GM11168 (cell line): ENCODE results near the gene CPEB2.
"Not testable (repeated sequence)": the region's sequence is repeated elsewhere in the genome, so short reads cannot be mapped to it uniquely, and the experiment has no call there.

Experiments
- in situ Hi-C: fragments of 300-500 bp; cut with MboI; formaldehyde crosslinking; loops from one replicate; pipeline ENCODE4 v1.12.0; 2022; ENCODE audit warnings: low sequenced_read_pairs; ENCODE audit not compliant: unreplicated experiment

The CPEB2 gene

DNA sequence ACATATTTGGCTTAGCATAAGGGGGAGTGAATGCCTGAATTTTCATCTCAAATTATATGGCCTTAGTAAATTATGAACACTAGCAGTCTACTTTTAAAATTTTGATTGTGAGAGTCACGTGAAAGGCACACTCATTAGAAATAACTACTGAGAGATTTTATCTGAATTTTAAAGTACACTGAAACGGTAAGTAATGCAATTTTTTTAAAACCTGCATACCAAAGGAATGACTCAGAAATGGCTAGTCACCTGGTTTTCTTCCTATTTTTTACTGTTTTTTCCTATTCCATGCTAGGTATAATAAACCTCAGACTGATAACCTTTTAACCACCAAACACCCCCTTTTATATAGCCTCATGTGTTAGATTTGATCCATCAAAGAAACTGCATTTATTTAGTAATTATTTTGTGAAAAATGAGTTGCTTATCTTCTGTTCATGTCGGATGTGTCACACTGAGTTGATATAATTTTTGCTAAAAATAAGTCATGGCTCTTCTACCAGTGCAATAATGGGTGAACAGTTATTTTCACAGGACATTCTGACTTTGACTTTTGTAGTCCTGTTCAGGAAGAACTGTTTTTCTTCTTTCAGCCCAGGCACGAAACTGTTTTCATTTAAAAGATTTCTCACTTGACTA lies 40.4 kb downstream of the CPEB2 start:
- in situ Hi-C loops, result no loop called here

DNA sequence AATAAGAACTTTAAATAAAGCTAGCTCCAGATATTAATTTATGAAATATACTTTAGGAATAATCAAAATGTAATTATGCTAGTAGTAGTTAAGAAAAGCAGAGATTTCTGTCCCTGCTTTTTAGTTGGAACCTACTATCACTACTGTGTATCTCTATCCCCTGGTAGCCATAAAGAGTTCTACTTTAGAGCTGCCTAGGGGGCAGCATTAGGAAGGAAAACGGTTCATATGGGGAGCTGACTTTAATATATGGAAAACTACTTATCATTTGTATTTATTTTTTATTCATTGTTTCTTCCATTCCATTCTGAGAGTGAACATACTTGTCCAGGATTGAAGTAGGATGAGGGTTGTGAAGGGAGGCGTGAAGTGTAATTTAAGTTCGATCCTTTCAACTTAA lies 40.9 kb downstream of the CPEB2 start:
- in situ Hi-C loops, result no loop called here

DNA sequence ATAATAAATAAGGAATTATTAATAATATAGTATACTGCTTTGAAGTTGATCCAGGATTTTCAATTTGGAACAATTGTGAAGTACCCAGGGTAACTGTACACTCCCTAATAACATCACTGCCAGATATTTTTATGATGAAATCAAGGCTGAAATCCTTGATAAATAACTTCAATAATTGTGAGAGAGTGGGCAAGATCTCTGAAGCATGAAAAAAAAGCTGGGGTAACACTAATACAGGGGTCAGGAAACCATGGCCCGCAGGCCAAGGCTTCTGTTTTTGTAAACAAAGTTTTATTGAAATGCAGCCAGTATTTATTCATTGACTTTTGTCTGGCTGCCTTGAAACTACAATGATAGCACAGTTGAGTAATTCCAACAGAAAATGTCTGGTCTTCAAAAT lies 41.6 kb downstream of the CPEB2 start:
- in situ Hi-C loops, result no loop called here

DNA sequence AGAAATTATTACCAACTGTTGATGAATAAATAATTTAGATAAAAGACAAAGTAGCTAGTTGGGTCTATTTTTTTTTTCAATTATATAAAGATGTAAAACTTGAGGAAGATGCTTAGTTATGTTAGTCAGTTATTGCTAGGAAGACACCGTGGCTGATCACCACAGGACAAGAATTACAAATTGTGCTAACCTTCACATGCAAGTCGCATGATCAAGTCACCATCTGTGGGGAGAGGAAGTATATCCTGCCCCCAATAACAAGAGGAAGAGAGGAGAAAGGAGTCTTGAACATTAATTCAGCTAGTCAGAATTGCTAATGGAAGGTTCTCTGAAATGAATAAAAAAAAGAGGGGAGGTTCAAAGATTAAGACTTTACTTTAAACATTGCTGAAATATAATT lies 52.3 kb downstream of the CPEB2 start:
- in situ Hi-C loops, result no loop called here

DNA sequence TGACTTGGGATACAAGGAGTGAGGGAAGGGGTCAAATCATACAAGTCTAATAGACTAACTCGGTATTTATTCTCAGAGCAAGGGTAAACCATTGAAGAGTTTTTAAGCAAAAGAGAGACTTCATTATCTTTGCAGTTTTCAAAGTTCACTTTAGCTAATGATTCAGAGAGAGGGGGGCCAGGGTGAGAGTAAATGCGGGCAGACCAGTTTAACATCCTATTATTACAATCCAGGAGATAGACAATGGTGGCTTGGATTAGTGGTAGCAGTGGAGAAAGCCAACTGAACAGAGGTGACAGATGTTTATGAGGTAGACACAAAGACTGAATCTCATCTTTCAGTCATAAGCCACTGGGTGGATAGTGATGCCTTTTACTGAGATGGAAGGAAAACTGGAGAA lies 57.9 kb downstream of the CPEB2 start:
- in situ Hi-C loops, result no loop called here

DNA sequence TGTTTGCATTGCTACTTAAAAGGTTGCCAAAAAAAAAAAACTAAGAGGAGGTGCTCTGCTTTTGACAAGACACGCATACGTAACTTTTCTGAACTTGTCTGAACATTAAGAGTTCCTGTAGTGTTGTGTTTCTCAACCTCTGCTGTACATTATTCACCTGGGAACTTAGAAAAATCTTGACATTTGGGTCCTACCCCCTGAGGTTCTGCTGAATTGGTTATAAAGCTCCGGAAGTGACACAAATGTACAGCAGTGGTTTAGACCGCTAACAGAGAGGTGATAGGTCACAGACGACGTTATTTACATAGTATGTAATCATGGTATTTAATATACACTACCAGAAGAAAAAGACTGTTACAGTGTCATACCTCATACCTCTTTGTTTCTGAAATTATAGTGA lies 61.1 kb downstream of the CPEB2 start:
- in situ Hi-C loops, result no loop called here

DNA sequence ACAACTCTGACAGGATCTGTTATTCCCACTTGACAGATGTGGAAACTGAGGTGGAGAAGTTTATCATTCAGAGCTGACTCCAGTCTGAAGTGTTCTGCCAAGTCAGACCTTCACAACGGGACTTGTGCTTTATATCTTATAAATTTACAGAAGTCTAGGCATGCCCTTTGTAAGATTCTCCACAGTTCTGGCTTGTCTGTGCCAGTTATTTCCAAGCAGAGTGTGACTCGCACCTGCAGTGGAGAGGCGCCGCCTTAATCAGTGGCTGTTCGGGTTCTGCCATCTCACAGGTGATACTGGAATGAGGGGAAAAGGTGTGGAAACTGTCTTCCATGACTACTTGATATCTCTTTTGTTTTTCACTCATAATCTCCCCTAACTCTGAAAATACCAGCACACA lies 63.2 kb downstream of the CPEB2 start:
- in situ Hi-C loops, result no loop called here

DNA sequence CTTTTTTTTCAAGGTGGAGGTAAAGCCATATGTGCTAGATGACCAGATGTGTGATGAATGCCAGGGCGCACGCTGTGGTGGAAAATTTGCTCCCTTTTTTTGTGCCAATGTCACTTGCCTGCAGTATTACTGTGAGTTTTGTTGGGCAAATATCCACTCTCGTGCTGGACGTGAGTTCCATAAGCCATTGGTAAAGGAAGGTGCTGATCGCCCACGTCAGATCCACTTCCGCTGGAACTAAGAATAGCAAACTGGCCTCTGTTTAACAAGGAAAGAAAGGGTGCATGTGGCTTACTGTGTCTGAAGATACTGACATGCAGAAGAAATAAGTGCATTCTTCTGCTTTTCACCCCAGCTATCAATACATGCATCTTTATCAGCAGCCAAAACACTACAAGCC lies 63.9 kb downstream of the CPEB2 start:
- in situ Hi-C loops, result no loop called here

DNA sequence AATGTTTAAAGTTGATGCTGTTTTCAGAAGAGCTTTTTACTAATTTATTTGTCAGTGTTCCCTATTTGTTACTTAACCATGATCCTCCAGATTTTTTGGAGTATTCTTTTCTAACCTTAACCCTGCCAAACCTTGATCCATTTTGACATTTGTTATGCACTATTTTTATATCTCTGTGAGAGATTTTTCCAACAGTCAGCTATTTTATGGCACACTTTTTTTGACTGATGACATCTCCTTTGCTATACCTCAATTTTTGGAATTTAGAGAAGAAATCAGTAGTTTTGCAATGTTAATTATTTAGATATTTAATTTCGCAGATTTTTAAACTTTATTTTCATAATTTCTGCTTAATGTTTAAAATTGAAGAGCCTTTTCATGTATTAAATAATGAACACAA lies 66.0 kb downstream of the CPEB2 start:
- in situ Hi-C loops, result no loop called here

DNA sequence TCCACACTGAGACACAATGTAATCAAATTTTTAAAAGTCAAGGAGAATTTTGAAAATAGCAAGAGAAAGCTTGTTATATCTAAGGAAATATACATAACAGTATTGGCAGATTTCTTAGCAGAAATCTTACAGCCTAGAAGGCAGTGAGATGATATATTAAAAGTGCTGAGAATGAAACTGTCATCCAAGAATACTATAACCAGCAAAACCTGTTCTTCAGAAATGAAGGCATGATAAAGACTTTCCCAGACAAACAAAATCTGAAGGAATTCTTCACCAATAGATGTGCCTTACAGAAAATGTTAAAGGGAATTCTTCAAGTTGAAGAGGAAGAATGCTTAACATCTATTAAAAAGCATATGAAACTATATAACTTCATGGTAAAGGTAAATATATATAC lies 73.6 kb downstream of the CPEB2 start:
- in situ Hi-C loops, result no loop called here

DNA sequence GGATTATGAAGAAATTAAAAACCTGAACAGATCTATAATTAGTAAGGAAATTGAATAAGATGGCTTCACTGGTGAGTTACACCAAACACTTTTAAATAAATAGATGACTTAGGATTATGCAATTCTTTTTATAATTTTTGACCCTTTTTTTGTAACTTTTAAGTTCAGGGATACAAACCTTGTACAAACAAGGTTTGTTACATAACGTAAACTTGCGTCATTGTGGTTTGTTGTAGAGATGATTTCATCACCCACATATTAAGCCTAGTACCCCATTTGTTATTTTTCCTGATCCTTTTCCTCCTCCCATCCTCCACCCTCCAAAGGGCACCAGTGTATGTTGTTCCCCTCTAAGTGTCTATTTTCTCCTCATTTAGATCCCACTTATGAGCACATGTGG lies 75.7 kb downstream of the CPEB2 start:
- in situ Hi-C loops, result no loop called here

DNA sequence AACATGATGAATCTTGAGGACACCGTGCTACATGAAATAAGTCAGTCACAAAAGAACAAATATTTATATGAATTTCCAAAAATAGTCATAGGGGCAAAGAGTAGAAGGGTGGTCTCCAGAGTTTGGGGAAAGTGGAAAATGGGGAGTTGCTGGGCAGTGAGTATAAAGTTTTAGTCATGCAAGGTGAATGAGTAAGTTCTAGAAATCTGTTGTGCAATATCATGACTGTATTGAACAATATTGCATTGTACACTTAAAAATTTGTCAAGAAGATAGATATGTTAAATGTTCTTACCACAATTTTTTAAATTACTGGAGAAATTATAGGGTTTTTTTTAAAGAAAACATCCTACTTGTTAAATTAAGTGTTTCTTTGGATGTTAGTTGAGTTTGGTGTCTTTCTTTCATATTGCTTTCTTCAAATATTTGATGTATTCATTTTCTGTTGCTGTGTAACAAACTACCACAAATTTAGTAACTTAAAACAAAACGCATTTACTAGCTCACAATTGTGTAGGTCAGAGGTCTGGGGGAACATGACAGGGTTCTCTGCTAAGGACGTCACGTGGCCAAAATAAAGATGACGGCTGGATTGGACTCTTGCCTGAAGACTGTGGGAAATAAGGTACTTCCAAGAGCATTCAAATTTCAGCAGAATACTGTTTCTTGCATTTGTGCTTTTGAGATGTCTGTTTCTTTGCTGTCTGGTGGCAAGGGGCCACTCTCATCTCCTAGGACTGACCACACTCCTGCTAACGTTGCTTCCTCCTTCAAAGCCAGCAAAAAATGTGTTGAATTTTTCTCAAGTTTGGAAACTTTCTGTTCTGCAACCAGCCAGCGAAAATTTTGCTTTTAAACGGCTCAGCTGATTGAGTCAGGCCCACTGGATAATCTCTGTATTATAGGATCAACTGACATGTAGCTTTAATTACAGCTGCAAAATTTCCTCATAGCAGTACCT lies 76.7 kb downstream of the CPEB2 start:
- in situ Hi-C loops, result no loop called here

DNA sequence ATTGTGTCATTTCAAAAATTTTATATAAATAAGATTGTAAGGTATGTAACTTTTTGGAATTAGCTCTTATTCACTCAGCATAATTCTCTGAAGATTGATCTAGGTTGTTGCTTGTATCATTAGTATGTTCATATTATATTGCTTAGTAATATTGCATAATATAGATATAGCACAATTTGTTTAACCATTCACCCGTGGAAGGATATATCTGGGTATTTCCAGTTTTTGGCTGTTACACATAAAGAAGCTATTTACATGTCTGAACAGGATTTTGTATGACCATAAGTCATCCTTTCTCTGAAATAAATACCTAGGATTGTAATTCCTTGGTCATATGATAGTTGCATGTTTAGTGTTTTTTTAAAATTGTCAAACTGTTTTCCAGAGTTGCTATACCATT lies 82.5 kb downstream of the CPEB2 start:
- in situ Hi-C loops, result no loop called here

DNA sequence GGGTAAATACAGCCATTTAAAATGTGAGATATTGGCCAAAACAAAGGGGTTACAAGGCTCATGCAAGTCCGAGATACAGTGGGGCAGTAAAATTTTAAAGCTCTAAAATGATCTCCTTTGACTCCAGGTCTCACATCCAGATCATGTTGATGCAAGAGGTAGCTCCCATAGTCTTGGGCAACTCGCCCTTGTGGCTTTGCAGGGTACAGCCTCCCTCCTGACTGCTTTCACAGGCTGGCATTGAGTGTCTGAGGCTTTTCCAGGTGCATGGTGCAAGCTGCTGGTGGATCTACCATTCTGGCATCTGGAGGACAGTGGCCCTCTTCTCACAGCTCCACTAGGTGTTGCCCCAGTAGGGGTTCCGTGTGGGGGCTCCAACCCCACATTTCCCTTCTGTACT lies 83.5 kb downstream of the CPEB2 start:
- in situ Hi-C loops, result not testable (repeated sequence)

DNA sequence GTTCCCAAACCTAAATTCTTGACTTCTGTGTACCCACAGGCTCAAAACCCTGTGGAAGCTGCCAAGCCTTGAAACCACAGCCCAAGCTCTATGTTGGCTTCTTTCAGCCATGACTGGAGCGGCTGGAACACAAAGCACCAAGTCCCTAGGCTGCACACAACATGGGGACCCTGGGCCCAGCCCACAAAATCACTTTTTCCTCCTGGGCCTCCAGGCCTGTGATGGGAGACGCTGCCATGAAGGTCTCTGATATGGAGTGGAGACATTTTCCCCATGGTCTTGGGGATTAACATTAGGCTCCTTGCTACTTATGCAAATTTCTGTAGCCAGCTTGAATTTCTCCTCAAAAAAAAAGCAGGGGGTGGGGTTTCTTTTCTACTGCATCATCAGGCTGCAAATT lies 84.0 kb downstream of the CPEB2 start:
- in situ Hi-C loops, result not testable (repeated sequence)

DNA sequence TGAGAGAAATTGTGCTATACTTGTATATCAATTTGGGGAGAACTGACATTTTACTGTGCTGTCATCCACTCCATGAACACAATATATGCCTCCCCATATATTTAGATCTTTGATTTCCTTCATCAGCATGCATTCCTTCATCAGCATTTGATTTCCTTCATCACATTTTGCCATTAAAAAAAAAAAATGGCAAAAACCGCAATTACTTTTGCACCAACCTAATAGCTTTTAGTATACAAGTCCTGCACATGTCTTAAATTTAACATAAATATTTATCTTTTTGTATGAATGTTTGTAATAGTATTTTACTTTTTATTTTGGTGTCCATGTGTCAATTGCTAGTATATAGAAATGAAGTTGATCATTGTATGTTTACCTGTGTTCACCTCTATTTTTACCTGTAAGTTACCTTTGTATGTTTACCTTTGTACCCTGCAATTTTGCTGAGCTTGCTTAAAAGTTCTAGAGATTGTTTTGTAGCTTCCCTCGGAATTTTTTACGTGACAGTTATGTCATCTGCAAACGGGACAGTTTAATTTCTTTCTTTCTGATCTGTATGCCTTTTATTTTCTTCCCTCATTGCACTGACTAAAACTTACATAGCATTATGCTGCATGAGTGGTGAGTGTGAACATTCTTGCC lies 86.2 kb downstream of the CPEB2 start:
- in situ Hi-C loops, result no loop called here

DNA sequence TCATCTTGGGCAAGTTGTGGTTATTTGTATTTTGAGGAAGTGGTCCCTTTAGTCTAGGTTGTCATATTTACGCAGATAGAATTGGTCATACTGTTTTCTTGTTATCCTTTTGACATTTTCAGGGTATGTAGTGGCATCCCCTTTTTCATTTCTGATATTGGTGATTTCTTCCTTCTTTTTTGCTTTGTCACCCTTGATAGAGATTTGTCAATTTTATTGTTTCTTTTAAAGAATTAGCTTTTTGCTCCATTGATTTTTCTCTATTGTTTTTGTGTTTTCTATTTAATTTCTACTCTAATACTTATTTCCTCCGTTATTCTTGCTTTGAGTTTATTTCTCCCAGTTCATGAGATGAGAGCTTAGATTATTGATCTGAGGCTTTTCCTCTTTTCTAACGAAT lies 87.7 kb downstream of the CPEB2 start:
- in situ Hi-C loops, result no loop called here

DNA sequence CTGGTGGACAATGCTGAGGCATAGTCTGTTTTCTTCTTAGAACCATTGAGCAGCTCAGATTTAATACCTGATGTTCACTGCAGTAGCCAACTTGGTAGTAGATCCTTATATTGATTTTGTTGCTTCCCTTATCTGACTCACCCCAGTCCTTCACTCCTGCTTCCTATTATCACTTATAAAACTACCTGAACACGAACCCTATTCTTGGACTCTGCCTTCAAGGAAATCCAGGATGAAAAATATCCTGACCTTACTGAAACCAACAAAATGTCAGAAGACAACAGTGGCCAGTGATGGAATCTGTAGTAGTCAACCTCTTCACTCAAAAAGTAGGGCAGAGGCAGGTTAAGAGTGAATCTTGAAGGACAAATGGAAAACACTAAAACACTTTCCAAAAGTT lies 98.1 kb downstream of the CPEB2 start:
- in situ Hi-C loops, result no loop called here

DNA sequence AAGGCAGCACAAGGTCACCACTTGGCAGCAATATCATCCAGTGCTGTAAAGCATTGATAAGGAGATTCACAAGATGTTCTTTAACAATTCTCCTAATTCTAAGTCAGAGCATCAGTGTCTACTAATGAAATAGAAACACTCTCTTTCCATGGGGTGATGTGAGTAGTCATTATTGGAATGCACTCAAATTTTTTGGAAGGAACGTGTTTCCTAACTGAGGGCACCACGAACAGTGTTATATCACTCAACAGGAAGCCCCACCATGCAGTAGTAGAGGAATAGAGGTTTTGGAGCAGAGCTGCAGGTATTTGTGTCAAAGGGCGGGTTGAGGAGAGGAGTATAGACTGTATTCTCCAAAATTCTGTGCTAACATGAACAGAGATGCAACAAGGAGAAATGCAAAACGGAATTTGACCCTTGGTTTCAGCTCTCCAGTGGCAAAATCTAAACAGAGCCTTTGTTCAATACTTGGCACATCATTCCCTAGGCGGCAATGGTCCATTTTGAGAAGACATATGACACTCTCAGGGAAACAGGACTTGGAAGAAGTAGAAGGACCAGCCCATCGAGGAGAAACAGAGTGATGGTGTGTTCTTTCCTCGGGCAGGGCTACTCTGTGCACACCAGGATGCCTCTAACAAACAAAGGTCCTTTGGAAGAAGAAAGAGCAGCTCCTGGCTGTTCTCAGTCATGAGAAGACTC lies 98.9 kb downstream of the CPEB2 start:
- in situ Hi-C loops, result no loop called here

DNA sequence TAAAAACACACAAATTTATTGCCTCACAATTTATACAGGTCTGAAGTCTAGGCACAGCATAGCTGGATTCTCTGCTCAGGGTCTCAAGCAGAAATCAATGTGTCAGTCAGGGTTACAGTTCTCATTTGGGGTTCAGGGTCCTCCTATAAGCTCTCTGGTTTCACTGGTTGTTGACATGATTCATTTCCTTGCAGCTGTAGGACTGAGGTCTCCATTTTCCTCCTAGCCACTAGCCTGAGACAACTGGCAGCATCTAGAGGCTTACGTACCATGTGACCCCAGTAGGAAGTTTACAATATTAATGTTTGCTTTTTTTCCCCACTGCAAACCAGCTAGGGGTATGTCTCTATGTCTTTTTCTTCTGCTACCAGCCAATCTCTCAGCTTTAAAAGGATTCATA lies 102.5 kb downstream of the CPEB2 start:
- in situ Hi-C loops, result no loop called here

DNA sequence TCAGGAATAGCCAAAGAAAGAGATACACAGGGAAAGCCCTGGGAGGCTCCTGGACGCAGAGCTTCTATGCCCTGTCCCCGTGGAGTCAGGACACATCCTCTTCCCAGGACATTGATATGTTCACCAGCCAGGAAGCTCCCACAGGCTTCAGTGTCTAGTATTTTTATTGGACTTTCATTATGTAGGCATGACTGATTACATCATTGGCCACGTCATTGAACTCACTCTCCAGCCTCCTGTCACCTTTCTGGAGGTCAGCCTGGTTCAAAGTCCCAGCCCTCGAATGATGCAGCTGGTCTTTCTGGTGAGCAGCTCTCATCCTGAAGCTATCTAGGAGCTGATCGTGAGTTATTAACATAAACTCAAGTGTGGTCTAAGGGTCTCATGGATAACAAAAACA lies 104.1 kb downstream of the CPEB2 start:
- in situ Hi-C loops, result no loop called here
